Kidney glomerular epithelial cell (primary cell): ENCODE measurements around the gene AMH.

Source experiments
- DNase-seq: peaks from one replicate; lab custom pipeline; 2025; lab: John Stamatoyannopoulos, UW

AMH gene

GRCh38 chr19:2287585-2288337, 38.6 kb downstream of the AMH start:
- no peak for DNase-seq

GRCh38 chr19:2288338-2288817, 39.3 kb downstream of the AMH start:
- DNase-seq: no peak

- DNase-seq: no peak
Observed at GRCh38 chr19:2288818-2289713, 39.9 kb downstream of the AMH start.

- DNase-seq: no peak
Observed at GRCh38 chr19:2289714-2290435, 40.8 kb downstream of the AMH start.

GRCh38 chr19:2290441-2291184, 41.5 kb downstream of the AMH start:
- DNase-seq: no peak

- no peak for DNase-seq
Observed at GRCh38 chr19:2291185-2291751, 42.1 kb downstream of the AMH start.

- no peak for DNase-seq
Observed at GRCh38 chr19:2294687-2295335, 45.7 kb downstream of the AMH start.

GRCh38 chr19:2296141-2296540, 47.0 kb downstream of the AMH start:
- DNase-seq: no peak

GRCh38 chr19:2300533-2300932, 51.4 kb downstream of the AMH start:
- DNase-seq: no peak
